ENCODE measurements around the gene TSPAN16. TPM values are rescaled to one million over a fixed set of nuclear protein-coding genes. Genes with fewer than 3 reads are reported as not detected.
"Not testable (repeated sequence)": the region's sequence is repeated elsewhere in the genome, so short reads cannot be mapped to it uniquely, and the experiment has no call there.

Gene TSPAN16
- polyA plus RNA-seq, 1 donor from 2014 or later: not detected

DNA sequence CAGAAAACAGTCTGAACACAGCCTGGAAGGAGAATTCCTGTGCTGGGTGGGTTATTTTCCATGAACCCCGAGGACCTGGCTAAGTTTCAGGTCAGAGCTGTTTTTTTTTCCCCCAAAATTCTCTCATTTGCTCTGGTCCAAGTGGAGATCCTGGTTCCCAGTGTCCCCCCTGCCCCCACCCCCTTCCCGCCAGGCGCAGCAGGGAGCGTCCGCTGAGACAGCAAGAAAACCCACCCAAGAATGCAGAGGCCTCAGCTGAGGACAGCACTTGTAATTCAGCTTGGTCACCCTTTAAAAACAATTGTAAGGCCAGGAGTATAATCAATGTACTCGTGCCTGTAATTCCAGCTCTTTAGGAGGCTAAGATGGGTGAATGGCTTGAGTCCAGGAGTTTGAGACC lies 11.4 kb upstream of the TSPAN16 start:
- no peak overlapping the region for H3K27ac Mint-ChIP-seq
- H3K9me3 Mint-ChIP-seq: peaks cover 0 to 2% (median 0%) of the 10 kb centered on the region in 3 donors
- no peaks in the 10 kb centered on the region for H3K36me3 Mint-ChIP-seq
- peaks cover 17% of the 10 kb centered on the region for H3K27me3 Mint-ChIP-seq
- peaks cover 0 to 5% (median 2%) of the 10 kb centered on the region in 3 donors for H3K4me1 Mint-ChIP-seq
- no peak overlapping the region for H3K4me3 Mint-ChIP-seq

DNA sequence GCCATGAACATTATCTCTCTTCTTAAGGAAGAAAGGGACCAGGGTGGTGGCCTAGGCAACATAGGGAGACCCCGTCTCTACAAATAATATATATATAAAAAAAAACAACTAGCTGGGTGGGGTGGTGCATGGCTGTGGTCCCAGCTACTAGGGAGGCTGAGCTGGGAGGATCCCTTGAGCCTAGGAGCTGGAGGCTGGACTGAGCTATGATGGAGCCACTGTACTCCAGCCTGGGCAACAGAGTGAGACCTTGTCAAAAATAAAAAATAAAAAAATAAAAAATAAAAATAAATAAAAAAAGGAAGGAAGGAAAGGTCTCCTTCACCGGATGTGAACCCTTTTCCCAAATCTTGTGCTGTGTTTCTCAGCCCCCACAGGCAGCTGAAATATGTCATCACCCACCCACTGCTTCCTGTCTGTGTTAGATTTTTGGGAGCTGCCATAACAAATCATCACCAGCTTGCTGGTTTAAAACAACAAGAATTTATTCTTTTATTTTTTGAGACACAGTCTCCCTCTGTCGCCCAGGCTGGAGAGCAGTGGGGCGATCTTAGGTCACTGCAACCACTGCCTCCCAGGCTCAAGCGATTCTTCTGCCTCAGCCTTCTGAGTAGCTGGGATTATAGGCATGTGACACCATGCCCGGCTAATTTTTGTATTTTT lies 9.5 kb upstream of the TSPAN16 start:
- H3K9me3 Mint-ChIP-seq: no peaks in the 10 kb centered on the region
- H3K4me3 Mint-ChIP-seq: no peak overlapping the region
- no peaks in the 10 kb centered on the region for H3K36me3 Mint-ChIP-seq
- no peak overlapping the region for H3K27ac Mint-ChIP-seq
- peaks cover 18% of the 10 kb centered on the region for H3K27me3 Mint-ChIP-seq
- H3K4me1 Mint-ChIP-seq: peaks cover 0 to 2% (median 0%) of the 10 kb centered on the region in 3 donors

DNA sequence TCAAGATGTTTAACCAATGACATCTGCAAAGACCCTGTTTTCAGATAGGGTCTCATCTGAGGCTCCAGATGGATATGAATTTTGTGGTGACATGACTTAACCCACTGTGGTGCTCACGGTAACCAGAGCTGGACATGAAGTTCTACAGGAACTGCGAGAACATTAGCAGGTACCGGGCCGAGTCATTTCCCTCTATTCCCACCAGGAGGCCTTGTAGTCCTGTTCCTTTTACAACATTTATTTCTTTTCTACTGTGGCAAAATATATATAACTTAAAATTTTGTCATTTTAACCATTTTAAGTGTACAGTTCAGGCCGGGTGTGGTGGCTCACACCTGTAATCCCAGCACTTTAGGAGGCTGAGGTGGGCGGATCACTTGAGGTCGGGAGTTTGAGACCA lies 7.6 kb upstream of the TSPAN16 start:
- Mint-ChIP-seq H3K4me1 (peaks cover 0 to 2% (median 0%) of the 10 kb centered on the region in 3 donors), H3K4me3 (no peak overlapping the region), H3K27ac (no peak overlapping the region), H3K27me3 (peaks cover 17% of the 10 kb centered on the region), H3K36me3 (no peaks in the 10 kb centered on the region), H3K9me3 (no peaks in the 10 kb centered on the region)

DNA sequence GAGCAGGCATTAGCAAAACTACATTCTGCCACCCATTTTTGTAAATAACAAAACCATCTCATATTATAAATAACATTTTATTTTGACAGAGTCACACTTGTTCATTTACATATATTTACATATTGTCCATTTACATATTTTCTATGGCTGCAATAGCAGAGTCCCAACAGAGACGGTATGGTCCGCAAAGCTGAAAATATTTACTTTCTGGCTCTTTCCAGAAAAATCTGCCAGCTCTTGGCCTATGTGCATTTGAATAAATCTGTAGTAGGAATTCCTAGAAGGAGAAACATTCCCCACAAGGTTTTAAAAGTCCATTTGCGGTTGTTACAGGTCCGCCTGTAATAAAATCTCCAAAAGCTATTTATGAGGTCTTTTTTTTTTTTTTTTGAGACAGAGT lies 5.7 kb upstream of the TSPAN16 start:
- H3K9me3 Mint-ChIP-seq: no peaks in the 10 kb centered on the region
- H3K27me3 Mint-ChIP-seq: peaks cover 16% of the 10 kb centered on the region
- H3K27ac Mint-ChIP-seq: no peak overlapping the region
- no peaks in the 10 kb centered on the region for H3K36me3 Mint-ChIP-seq
- H3K4me3 Mint-ChIP-seq: no peak overlapping the region
- H3K4me1 Mint-ChIP-seq: peaks cover 0 to 4% (median 4%) of the 10 kb centered on the region in 3 donors

DNA sequence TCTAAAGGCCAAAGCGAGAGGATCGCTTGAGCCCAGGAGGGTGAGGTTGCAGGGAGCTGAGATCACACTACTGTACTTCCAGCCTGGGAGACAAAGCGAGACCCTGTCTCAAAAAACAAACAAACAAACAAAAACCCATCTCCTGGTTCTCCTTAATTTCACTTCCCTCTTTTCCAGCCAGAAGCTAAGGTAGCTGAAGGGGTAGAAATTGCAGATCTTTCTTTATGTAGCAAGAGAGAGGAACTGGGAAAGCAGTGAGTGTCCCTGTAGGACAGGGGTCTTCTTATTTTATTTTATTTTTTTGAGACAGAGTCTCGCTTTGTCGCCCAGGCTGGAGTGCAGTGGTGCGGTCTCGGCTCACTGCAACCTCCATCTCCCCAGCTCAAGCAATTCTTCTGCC lies 4.5 kb upstream of the TSPAN16 start:
- Mint-ChIP-seq H3K36me3 (no peaks in the 10 kb centered on the region), H3K4me3 (no peak overlapping the region), H3K27ac (no peak overlapping the region), H3K27me3 (peaks cover 16% of the 10 kb centered on the region), H3K9me3 (no peaks in the 10 kb centered on the region), H3K4me1 (peaks cover 0 to 4% (median 4%) of the 10 kb centered on the region in 3 donors)

DNA sequence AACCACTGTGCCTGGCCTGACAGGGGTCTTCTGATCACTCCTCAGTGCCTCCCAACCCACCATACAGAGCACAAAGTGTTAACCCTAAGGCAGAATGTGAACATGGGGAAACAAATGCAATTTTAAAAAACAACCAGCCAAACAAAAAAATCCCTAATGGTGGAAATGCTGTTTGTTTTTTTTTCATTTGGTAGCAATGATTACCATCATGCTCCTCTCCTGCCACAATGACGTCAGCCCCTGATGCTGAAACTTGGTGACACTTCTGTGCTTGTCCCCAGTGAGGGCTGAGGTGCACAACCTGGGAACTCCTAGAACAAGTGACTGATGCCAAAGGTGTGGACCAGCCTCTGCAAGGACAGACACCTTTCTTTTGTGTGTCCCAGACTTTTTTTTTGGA lies 4.0 kb upstream of the TSPAN16 start:
- Mint-ChIP-seq H3K4me1 (peaks cover 0 to 4% (median 4%) of the 10 kb centered on the region in 3 donors), H3K27ac (no peak overlapping the region), H3K9me3 (no peaks in the 10 kb centered on the region), H3K27me3 (peaks cover 16% of the 10 kb centered on the region), H3K36me3 (no peaks in the 10 kb centered on the region), H3K4me3 (no peak overlapping the region)

DNA sequence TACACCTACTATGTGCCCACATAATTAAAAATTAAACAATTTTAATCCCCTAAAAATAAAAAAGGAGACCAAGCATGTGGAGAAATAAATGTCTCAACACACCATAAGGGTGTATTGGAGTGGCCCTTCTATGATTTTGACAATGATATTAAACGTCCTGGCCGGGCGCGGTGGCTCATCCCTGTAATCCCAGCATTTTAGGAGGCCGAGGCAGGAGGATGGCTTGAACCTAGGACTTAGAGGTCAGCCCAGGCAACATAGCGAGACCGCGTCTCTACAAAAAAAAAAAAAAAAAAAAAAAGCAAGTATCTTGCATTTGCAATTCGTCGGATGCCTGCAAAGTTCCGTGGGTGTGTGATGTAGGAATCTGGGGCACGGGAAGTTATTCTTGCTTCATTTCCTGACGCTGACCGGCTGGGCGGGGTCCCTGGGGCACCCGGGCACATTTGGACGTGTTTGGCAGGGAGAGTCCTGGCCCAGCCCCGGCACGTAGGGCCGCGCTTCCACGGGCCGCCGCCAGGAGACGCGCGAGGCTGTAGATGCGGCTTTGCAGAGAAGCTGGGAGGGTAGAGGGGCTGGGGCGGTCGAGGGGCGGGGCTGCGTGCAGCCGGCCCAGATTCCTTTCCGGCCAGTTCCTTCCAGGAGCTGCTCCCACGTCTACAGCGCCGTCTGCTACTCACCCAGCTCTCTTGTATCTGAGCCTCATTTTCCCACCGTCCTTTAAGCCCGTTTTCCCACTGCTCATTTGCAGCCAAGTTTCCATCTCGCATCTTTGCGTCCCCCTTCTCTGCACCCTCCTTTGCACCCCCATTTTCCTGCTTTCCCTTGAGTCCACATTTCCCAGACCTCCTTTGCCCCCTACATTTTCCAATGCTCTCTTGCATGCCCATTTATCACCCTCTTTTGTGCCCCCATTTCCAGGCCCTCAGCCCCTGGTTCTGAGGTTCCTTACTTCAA lies 2.2 kb upstream of the TSPAN16 start:
- no peaks in the 10 kb centered on the region for H3K36me3 Mint-ChIP-seq
- H3K27me3 Mint-ChIP-seq: peaks cover 11% of the 10 kb centered on the region
- H3K4me1 Mint-ChIP-seq: peaks cover 0 to 4% (median 4%) of the 10 kb centered on the region in 3 donors
- peak overlapping the region in 2 of 4 donors; percentile 9 to 43 for H3K4me3 Mint-ChIP-seq
- H3K27ac Mint-ChIP-seq: no peak overlapping the region
- H3K9me3 Mint-ChIP-seq: no peaks in the 10 kb centered on the region

DNA sequence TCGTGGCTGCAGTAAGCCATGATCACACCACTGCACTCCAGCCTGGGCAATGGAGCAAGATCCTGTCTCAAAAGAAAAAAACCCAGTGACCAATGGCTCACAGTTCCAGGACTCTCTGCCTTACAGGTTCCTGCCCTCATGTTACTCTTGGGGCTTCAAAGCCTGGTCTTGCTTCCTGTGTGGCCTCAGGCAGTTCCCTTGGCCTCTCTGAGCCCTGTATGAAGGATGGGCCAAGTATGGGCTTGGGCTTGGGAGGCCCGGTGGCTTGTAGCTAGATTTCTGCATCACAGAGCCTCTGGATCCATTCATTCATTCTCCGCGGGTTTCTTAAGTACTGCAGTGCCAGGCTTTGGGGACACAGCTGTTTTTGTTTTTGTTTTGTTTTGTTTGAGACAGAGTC lies 780 bp upstream of the TSPAN16 start:
- H3K27ac Mint-ChIP-seq: no peak overlapping the region
- H3K9me3 Mint-ChIP-seq: no peaks in the 10 kb centered on the region
- peaks cover 9% of the 10 kb centered on the region for H3K27me3 Mint-ChIP-seq
- H3K4me3 Mint-ChIP-seq: no peak overlapping the region
- H3K4me1 Mint-ChIP-seq: peaks cover 0 to 4% (median 2%) of the 10 kb centered on the region in 3 donors
- no peaks in the 10 kb centered on the region for H3K36me3 Mint-ChIP-seq

DNA sequence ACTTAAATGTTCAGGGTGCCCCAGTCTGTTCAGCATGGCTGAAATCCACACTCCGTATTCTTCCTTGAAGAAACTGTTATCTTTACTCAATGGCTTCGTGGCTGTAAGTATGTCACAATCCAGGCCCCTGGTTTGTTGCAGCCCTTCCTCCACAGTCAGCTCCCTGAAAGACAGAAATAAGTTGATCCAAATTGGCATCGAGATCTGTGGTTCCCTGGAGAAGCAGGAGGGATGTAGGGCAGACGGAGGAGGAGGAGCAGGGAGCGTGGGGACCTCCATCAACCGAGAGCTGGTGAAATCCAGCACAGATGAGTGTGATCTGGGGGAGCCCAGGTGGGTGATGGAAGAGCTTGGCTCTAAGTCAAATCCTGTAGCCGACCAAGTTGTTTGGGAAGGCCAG lies 304 bp downstream of the TSPAN16 start:
- Mint-ChIP-seq H3K27me3 (peaks cover 9% of the 10 kb centered on the region), H3K9me3 (no peaks in the 10 kb centered on the region), H3K4me3 (no peak overlapping the region), H3K4me1 (peaks cover 0 to 4% (median 2%) of the 10 kb centered on the region in 3 donors), H3K36me3 (no peaks in the 10 kb centered on the region), H3K27ac (no peak overlapping the region)

DNA sequence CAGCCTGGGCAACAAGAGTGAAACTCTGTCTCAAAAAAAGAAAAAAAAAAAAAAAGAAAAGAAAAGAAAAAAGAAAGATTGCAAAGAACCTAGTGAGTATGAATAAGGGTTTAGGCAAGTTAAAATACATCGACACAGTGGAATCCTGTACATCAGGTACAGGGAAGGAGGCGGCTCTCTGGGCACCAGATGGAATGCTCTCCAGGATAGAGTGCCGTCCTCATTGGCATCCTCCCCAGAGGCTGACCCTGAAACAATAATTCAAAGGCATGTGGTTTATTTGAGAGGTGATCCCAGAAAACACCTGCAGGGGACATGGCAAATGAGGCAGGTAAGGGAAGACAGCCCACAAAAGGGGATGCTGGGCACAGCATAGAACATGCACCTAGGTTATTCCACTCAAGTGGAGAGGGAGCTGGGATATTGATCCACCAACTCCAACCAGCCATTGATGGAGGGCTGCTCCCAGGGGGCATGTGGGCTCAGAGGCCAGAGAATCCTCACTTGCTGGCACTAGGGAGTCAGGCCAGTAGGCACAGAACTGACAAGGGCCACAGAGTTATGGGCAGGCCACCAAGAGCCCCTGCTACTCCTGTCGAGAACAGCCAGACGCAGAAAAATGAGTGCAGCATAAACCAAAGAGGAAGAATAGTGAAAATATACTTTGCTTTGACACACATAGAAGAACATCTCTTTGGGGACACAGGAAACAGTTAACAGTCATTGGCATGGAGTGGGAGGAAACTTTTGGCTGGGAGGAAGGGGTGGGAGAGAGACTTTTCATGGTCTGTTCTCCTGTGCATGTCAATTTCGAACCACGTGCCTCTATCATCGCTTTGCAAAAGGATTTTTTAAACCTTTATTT lies 4.2 kb downstream of the TSPAN16 start:
- H3K9me3 Mint-ChIP-seq: no peaks in the 10 kb centered on the region
- H3K4me1 Mint-ChIP-seq: no peaks in the 10 kb centered on the region
- no peak overlapping the region for H3K27ac Mint-ChIP-seq
- peaks cover 2% of the 10 kb centered on the region for H3K27me3 Mint-ChIP-seq
- no peaks in the 10 kb centered on the region for H3K36me3 Mint-ChIP-seq
- no peak overlapping the region for H3K4me3 Mint-ChIP-seq

DNA sequence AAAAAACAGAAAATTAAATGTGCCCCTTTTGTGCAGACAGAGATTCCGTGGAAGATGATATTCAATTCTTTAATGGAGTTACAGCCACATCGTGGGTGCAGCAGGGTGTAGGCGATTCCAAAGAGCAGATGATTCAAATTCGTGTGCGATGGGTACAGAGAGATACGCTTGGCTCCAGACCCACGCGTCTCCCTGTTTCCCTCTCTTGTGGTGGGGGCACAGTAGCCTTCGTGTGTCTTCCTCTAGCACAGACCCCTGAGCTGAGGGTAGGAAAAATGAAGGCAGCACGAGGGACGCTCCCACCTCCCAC lies 4.8 kb downstream of the TSPAN16 start:
- Mint-ChIP-seq H3K9me3 (no peaks in the 10 kb centered on the region), H3K4me3 (no peak overlapping the region), H3K36me3 (no peaks in the 10 kb centered on the region), H3K27ac (no peak overlapping the region), H3K4me1 (no peaks in the 10 kb centered on the region), H3K27me3 (peaks cover 2% of the 10 kb centered on the region)

DNA sequence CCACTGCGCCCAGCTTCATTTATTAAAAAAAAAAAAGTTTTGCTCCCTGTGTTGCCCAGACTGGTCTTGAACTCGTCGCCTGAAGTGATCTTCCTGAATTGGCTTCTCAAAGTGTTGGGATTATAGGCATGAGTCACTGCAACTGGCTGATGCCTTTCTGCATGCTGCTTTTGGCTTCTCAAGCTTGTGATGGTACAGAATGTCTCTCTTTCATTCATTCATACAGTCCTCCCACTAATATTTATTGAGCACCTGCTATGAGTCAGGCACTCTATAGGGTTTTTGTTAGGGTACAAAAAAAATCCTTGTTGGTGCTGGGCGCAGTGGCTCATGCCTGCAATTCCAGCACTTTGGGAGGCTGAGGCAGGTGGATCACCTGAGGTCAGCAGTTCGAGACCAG lies 9.0 kb downstream of the TSPAN16 start:
- Mint-ChIP-seq H3K4me1 (no peaks in the 10 kb centered on the region), H3K36me3 (no peaks in the 10 kb centered on the region), H3K27ac (no peak overlapping the region), H3K4me3 (no peak overlapping the region), H3K9me3 (peaks cover 0 to 1% (median 0%) of the 10 kb centered on the region in 3 donors), H3K27me3 (peaks cover 4% of the 10 kb centered on the region)

DNA sequence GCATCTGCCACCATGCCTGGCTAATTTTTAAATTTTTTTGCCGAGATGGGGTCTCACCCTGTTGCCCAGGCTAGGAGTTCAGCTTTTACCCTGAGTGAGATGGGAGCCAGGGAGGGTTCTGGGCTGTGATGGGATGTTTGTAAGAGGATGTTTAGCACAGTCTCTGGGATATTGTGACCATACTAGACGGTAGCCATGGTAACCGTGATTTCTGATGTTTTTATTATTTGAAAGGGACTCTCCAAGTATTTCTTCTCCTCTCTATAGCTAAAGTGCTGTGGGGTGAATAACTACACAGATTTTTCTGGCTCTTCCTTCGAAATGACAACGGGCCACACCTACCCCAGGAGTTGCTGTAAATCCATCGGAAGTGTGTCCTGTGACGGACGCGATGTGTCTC lies 10.4 kb downstream of the TSPAN16 start:
- no peak overlapping the region for H3K27ac Mint-ChIP-seq
- no peaks in the 10 kb centered on the region for H3K36me3 Mint-ChIP-seq
- H3K4me3 Mint-ChIP-seq: no peak overlapping the region
- peaks cover 0 to 2% (median 0%) of the 10 kb centered on the region in 3 donors for H3K9me3 Mint-ChIP-seq
- no peaks in the 10 kb centered on the region for H3K4me1 Mint-ChIP-seq
- H3K27me3 Mint-ChIP-seq: peaks cover 7% of the 10 kb centered on the region

DNA sequence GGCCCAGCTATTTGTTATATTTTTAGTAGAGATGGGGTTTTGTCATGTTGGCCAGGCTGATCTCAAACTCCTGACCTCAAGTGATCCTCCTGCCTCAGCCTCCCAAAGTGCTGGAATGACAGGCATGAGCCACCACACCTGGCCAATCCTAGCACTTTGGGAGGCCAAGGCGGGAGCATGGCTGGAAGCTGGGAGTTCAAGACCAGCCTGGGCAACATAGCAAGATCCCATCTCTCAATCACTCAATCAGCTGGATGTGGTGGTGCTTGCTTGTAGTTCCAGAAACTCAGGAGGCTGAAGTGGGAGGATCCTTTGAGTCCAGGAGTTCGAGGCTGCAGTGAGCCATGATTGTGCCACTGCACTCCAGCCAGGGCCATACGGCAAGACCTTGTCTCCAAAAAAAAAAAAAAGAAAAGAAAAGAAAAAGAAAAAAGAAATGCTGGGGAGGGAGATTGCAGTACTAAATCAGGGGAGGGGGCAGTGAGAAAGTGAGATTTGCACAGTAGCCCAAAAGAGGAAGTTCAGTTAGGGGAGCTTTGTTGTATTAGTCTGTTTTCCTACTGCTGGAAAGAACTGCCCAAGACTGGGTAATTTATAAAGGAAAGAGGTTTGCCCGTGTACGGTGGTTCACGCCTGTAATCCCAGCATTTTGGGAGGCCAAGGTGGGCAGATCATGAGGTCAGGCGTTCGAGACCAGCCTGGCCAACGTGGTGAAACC lies 24.5 kb downstream of the TSPAN16 start:
- peaks cover 24 to 29% (median 26%) of the 10 kb centered on the region in 3 donors for H3K4me1 Mint-ChIP-seq
- not testable (repeated sequence) for H3K27ac Mint-ChIP-seq, H3K9me3 Mint-ChIP-seq

More for the DNA sequence above, 24.5 kb downstream of the TSPAN16 start:
- peaks cover 14% of the 10 kb centered on the region for H3K27me3 Mint-ChIP-seq
- not testable (repeated sequence) for H3K36me3 Mint-ChIP-seq
- peak overlapping the region in 1 of 4 donors; percentile 18 for H3K4me3 Mint-ChIP-seq
